Daoy (cell line): ENCODE data around the gene PDK1. TPM values are rescaled to one million over a fixed set of nuclear protein-coding genes. Genes with fewer than 3 reads are reported as not detected.

ENCODE experiments used
- DNase-seq: peaks from one replicate; pipeline ENCODE4 v3.0.0-alpha.2; 2015; ENCODE audit warnings: low read depth
- total RNA-seq: library from RNA; depleted of rRNA; stranded (reverse); fragments of >200 nt; shearing (Covaris generic); gene quantifications from 2 replicates; pipeline ENCODE4 v1.2.3, GENCODE V29; 2014

The PDK1 gene
- total RNA-seq, 1 experiment from 2014 or later = 9.3 TPM

DNA sequence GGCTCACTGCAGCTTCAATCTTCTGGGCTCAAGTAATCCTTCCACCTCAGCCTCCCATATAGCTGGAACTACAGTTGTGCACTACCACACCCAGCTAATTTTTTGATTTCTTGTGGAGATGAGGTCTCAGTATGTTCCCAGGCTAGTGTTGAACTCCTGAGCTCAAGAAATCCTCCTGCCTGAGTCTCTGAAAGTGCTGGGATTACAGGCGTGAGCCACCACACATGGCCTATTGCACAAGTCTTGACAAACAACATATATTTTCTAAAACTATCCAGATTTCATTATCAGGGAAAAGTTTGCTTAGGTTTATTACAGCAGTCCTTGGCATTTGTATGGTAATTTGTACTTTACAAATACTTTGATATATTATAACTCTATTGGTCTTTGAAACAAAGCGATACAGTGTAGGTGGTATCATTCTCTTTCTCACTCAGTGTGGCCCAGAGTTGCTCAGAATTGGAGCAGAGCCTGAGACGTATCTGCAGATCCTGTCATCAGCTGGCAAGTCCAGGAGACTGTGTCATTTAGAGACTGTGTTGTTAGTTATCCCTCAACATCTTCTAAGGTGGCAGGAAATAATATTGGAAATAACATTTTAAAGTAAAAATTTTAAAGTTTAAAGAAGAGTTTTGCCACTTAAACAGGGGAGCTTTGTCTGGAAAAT lies 41.4 kb downstream of the PDK1 start:
- no peak for DNase-seq

DNA sequence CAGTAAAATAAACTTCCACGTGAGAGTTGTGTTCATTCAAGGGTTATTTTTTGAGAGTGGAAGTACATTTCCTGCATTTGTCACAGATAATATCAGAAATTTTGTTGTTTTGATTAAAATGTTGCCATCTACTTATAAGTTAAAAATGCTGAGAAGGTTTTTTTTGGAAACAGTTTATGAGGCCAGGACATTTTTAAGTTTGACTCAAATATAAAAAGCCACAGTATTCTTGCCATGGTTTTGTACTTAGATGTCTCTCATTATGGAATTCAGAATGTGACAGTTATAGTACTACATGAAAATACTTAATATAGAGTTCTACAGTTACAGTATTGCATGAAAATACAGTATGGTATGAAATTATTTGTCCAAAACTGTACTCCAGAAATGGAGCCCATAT lies 44.1 kb downstream of the PDK1 start:
- no peak for DNase-seq

DNA sequence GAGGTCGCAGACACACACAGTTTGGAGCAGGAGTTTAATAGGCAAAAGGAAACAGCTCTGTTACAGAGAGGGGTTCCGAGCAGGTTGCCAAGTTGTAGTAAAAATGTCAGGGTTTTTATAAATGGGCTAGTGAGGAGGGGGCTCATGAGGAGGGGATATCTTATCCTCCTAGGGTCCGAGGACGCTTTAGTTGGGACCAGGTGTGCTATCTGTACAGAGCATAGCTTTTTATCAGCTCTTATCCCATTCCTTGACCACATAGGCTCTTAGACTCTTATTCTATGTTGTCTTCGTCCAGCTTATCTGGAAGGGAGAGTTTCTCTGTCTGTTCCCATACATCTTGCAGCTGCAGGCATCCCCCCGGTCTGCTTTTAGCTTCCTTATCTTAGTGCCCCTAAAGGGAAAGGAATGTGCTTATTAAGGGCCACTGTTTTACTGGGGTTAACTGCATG lies 44.7 kb downstream of the PDK1 start:
- no peak for DNase-seq

DNA sequence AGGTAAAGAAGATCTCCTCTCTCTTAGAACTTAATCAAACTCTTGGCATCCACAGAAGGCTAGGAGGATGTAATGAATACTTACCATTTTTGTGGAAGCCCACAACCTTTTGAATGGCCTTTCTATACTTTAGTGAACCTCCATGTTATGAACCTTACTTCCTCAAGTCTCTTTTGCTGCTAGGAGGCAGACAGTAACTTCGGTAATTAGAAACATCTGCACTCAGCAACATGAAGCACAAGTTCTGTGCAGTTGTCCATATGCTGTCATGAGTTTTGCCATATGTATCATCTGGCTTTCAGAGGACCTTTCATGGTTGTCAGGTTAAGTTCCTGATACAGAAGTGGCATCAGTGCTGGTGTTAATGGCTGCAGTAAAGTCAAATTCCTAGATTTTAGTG lies 50.4 kb downstream of the PDK1 start:
- DNase-seq = no peak

DNA sequence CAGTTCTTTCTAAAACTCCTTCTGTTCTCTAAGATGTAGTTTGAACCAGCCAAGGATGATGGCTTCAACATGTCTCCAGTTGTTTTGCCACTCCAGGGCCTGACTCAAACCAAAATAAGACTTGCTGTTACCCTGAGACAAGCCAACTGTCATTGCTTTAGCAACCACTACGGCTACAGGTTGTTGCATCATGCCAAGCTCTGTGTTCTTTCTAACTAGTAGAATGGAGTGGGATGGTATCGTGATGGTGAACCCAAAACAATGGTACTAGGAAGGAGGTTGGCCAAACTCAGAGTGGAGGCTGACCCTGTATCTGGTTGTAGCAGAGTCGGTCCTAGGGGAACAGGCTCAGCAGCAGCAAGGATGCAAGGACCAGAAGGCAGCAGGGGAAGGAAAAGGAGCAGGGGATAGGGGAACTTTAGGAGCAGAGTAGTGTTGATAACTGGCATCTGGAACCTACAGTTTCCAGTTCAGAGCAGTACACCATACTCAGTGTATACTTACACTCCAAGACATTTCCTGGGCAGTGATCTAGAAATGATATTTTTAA lies 51.6 kb downstream of the PDK1 start:
- DNase-seq = no peak

DNA sequence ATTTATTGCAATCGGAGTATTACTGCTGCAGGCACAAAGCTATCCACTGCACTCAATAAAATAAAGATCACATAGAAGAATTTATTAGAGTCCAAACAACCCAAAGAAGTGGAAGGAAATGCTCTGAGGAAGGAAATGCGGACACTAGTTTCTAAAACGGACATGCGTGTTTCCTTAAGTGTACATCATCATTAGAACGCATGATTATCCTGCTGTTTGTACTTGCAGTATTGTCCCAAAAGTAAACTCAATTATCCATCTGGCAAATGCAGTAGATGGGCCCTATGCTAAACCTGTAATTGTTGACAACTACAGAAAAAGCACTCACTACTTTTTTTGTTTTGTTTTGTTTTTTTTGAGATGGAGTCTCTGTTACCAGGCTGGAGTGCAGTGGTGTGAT lies 53.6 kb downstream of the PDK1 start:
- no peak for DNase-seq

DNA sequence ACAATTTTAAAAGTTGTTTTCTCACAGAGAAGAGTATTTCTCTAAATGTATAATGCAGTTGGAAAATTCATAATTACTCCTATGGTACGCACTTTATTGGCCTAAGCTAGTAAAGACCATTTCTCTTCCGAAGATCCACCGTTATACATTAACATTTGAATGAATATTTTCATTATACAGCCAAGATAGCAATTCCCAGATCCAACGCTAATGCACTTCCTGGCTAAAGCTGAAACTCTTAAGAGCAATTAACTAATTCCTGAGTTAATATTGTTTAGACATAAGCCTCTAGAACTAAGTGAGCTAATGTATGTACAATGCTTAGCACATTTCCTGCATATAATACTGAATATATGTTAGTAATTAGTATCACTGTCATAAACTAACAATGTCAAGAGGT lies 56.2 kb downstream of the PDK1 start:
- DNase-seq = no peak

DNA sequence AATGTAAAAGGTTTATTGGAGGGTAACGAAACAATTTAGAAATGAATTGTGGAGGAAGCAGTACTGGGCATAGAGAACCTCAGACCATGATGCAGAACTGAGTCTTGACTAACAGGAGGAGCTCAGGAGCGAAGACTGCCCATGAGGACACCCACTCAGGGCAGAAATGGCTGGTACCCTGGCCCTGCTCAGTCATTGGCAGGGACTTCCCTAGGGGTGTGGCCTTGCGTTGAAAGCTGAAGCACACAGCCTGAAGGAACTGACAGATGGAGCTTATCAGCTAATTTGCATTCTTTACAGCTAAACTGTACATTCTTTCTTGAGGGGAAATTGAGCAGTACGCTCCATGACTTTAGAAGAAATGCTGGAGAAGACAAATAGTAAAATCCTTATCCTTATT lies 57.1 kb downstream of the PDK1 start:
- no peak for DNase-seq

DNA sequence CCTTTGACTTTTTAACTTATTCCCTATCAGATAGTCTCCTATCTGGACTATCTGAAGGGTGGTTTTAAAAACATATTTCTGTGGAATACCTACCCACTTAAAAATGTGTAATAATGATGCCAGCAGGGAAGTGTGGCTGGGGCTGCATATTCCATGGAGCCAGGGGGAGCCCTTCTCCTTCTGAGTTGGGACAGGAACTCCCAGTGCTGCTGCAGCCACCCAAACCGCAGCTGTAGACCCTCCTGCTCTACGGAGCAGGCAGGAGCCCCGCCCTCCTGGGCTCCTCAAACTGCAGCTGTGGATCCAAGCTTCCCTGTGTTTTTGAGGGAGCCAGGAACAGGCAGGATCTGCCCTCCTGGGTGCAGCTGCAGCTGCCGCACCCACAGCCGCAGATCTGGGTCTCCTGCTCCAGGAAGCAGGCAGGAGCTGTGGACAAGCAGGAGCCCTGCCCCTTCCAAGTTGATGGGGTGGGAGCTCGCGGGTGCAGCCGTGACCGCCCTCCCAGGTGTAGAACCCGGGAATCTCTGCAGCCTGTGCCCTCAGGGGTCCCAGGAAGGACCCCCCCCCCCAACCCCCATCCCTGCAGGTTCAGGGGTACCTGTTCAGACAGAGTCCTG lies 57.8 kb downstream of the PDK1 start:
- DNase-seq = no peak

DNA sequence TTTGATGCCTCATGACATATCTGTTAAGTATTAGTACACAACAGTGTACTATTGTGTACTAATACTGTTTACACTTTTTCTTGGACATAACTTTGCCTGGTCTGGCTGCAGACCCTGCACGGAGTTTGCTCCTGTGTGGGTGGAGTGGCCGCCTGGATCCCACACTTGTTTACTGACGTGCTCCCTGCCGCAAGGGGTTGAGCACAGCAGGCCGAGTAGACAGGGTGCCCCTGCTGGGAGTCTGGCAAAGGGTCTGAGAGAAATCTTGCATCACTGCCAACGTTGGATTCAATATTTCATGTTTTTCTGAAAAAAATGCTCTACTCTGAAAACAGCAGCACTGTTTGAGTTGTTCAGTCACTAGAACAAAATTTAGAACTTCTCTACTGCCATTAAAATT lies 59.0 kb downstream of the PDK1 start:
- DNase-seq = no peak

DNA sequence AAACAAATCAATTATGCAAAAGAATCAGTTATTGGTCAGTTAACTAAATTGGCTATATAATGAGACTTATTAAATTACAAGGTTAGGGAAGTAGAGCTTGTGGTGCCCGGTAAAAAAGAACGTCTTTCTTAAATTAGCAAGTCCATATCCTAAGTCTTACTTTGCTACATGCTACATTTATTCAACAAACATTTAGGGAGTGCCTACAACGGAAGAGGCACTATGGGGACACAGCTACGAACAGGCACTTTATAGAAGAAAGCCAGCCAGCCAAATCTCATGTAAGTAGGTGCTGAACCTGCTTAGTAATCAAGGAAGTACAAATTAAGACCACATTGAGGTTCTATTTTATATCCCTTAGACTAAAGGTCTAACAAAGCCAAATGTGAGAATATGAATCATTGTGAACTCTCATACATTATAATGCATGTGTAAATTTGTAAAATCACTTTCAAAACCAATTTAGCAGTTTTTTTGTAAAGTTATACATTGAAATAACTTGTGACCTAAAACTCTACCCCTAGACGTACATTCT lies 59.9 kb downstream of the PDK1 start:
- DNase-seq = no peak

DNA sequence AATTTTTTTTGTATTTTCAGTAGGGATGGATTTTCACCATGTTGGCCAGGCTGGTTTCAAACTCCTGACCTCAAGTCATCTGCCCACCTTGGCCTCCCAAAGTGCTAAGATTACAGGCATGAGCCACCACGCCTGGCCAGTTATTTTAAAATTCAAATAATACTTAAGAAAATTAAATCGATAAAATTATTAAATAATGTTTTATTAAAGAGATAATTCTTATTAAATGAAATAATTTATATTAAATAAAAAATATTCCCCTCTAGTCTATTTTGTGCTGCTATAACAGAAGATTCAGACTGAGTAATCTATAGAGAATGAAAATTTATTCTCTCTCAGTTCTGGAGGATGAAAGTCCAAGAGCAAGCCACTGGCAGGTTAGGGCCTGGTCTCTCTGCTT lies 61.2 kb downstream of the PDK1 start:
- no peak for DNase-seq

DNA sequence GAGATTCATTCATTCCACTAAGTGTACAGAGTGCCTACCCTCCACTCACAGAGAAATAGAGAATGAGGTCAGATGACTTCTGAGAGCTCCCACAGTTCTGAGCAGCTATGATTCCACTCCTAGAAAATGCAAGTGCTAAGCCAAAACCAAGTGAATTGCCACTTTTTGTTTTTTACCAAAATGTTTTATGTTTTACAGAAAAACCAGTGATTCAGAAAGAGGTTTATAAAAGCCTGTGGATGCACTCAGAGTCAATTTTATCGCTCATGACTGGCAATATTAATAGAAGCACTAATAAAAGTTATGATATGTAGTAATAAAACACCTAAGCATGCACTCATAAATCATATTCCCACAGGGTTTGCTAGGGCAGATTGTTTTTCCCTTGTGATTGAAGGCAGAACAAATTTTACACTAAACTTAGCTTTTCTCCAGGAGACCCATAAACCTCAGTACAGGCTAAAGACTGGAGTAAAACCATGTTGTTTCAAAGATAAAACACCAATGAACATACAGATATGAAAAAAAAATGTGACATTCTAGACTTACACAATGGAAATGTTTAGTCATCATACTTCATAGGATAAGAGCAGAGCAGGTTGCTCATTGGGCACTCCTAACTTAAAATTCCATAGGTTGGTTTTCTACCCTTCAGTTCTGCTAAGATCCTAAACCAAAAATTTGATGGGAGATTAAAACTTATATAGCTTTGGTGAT lies 67.5 kb downstream of the PDK1 start:
- no peak for DNase-seq

DNA sequence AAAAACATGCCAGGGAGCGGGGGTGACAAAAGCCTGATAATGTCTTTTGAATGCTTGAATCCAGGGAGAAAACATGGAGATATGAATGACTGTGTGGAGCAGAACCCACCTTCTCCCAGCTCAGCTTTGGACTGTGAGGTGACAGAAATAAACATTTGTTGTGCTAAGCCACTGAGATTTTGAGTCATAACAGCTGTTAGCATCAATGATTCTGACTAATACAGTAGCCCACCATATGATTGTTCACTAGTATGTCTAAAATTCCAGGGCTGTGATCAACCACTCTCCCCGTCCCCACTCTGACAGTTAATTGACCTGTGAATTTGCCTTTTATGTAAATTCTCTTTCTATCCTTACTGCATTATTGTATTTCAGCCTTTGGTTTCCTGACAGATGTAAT lies 69.1 kb downstream of the PDK1 start:
- no peak for DNase-seq

DNA sequence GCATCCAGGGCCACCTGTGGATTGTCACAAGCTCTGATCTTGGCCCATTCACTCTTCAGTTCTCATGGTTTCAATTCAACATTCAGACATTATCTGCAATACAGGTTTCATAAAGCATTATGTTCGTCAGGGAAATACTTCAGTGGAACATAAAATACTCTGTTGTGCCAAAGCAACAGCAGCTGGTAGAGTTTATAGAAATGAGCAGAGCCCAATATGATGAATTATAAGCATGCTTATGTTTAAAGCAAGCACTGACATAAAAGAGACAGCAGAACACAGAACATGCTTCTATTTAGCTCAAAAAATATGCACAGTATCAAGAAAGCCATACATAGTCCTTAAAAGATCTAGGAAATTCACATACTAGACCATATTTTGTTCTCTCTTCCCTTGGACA lies 71.3 kb downstream of the PDK1 start:
- no peak for DNase-seq

DNA sequence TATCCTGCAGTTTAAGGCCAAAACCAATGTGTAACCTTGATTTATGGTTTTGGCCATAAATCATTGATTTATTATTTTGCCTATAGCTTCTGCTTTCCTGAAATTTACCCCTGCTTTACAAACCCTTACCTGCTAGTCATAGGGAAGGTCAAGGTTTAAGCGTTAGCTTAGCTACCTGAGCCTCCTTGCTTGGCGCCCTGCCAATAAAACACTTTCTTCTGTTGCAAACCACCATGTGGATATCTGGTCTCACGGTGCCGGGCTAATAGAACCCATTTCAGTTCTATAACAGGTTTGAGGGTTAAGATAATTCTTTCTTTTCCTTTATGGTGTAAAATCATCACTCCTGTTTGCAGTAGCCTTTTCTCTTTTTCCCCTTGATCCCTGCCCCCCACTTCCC lies 72.2 kb downstream of the PDK1 start:
- no peak for DNase-seq

DNA sequence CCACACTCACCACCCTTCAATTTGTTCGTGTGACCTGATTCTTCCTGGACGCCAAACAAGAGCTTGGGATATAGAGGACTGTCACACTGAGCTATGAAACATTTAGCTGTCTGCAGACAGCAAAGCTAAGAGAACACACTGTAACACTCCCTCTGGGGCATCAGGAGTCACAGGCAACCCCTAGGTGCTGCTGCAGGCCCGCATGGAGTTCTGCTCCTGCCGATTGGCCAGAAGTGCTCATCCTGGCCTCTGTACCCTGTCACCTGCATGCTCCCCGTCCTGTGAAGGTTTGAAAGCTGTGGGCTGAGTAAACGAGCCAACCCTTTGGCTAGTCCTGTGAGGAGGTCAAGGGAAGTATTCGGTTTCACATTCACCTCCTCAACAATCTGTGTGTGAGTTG lies 73.7 kb downstream of the PDK1 start:
- no peak for DNase-seq

DNA sequence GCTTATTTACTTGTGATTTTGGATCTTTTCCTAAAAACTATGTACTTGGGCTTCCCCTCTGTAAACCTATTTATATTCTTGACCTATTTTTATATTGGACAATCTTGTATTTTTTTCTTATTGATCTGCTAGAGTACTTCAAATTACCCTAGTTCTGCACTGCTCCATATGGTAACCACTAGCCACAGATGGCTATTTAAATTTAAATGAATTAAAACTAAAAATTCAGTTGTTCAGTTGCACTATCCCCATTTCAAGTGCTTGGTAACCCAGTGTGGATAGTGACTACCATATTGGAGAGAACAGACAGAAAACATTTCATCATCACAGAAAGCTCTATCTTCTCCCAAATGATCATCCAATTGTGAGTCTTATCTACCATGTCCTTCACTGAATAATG lies 74.3 kb downstream of the PDK1 start:
- no peak for DNase-seq

DNA sequence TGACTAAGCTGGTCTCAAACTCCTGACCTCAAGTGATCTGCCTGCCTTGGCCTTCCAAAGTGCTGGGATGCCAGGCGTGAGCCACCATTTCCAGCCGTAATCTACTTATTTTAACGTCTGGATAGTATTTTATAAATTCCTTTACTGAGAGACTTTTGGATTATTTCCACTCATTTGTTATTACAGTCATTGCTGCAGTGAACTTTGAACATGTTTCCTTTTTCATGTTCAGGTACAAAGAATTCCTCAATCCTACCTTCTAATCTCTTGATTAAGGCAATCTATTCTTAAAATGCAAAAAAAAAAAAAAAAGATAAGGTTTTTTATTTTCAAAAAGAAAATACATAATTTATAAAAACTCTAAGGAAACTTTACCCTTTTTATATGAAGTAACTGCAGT lies 78.6 kb downstream of the PDK1 start:
- DNase-seq = no peak

DNA sequence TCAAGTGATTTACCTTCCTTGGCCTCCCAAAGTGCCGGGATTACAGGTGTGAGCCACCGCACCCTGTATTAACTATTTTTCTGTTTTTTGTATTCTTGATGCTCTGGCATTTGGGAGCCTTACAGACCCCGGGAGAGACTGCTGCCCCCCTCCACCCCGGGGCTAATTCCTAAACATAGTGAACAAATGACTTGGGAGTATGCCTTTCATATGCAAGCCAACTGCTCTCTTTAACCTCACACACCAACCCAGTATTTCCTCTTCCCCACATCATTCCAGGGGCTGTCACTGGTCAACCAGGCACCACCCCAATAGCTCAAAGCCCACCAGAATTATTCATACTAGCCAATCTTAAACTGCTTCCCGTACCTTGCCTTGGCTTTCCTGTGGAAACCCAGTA lies 79.7 kb downstream of the PDK1 start:
- no peak for DNase-seq

DNA sequence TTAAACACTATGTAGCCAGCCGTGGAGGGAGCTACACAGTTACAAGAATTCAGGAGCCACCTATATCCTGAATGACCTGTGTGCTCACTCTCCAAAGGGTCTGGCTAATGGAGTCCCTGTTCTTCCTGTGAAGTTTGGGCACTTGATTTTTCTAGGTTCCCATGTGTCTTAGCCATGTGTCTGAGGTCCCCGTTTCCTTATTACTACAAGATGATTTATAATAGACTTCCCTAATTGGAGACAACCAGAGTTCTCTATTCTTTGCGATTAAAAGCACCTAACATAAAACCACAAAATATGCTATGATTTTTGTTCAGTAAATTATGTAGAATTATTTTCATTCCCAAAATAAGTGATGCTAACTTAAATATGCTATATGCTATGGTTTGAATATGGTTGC lies 83.4 kb downstream of the PDK1 start:
- no peak for DNase-seq

DNA sequence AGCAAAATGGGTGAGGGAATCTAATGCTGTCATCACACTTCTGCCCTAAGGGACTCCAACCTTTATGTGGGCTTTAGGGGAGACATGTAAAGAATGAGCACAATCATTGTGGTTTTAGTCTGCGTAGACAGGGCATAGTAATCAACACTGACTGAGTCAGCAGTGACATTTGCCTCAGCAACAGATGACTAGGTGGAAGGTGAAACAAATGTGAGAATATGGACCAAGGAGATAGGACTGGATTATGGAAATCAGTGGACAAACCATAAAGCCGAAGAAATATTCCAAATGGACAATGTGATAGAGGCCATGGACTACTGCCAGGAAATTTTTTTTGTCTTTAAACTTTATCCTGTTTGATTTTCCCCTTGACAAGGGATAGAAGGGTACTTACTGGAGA lies 83.9 kb downstream of the PDK1 start:
- DNase-seq = peak; percentile 91

DNA sequence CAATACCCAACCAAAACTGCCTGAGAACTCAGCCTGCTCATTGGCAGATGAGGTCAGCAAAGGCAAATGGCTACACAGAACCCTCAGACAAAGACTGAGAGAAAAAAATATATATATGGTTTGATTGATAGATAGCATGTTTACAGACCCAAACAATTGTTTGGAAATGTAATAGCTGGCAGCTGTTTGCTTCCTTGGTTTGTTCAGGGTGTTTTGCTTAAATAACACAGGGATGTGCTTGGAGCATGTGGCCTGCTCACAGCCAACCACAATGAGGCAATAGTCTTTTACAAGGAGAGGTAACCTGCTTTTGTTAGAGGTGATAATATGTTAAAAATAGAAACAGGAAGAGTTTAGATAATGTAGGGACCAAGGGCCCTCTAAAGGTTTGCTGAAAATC lies 84.5 kb downstream of the PDK1 start:
- peak; percentile 39 for DNase-seq
